HG02973 (cell line): ENCODE data around the gene DUSP15.

Experiments
- ATAC-seq: cut with Tn5 transposase; IDR thresholded peaks from one replicate; pipeline ENCODE4 v1.9.1; 2021; ENCODE audit warnings: moderate library complexity; ENCODE audit not compliant: unreplicated experiment

Gene DUSP15

DNA sequence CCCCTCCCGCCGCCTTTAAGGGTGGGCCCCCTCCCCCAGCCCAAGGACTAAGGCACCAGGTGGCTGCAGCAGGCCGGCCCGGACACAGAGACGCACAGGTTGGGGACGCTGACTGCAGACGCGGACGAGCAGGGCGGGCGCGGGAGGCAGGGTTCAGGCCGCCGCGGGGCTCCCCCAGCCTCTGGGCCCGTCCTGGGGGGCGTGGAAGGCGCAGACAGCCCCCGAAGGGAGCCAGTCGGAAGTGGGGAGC lies 9.3 kb downstream of the DUSP15 start:
- no peak for ATAC-seq

GRCh38 chr20:31860390-31861134 lies 9.8 kb downstream of the DUSP15 start:
- no peak for ATAC-seq

DNA sequence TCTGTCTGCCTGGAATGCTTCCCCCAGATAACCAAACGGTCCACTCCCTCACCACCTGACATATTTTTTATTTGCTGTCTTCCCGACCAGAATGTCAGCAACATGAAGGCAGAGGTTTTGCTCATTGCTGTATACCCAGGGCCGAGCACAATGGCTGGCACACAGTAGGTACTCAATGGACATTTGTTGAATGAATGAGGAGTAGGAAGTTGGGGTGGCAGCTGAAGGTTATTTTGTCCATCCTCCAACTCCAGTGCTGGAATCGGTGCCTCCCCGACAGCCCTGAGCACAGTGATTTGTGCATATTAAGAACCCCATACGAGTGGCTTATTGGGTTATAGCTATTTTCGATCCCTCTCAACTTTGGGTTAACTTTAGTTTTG lies 10.3 kb downstream of the DUSP15 start:
- no peak for ATAC-seq

DNA sequence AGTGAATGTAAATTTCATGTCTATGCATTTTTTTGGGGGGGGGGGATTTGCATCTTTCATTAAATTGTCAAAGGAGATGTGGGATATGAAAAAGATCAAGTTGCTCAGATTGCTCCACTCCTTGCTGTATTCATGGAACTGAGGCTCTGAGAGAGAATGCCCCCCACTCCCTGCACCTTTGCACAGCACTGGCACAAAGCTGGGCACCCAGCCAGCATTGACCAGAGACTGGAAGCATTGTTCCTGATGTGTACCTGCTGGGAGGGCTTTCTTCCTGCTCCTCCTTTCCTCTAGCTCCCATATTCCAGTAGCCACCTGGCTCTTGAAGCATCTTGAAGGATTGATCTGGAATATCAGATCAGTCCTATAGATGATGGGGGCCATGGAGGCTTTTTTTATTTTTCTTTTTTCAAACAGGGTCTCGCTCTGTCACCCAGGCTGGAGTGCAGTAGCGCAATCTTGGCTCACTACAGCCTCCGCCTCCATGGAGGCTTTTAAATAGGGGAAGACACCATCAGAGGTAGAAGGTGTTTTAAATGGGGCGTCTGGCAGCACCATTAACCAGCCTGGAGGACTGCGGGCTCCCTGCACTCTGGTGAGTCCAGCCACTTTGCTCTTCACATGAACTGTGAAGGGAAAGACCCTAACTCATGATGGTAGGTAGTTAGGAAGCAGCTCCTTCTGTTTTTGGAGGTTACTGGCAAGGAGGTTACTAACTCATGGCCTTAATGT lies 10.9 kb downstream of the DUSP15 start:
- no peak for ATAC-seq

GRCh38 chr20:31858760-31859083 lies 11.6 kb downstream of the DUSP15 start:
- ATAC-seq = no peak

GRCh38 chr20:31857861-31858759 lies 12.2 kb downstream of the DUSP15 start:
- peak; percentile 75 for ATAC-seq

DNA sequence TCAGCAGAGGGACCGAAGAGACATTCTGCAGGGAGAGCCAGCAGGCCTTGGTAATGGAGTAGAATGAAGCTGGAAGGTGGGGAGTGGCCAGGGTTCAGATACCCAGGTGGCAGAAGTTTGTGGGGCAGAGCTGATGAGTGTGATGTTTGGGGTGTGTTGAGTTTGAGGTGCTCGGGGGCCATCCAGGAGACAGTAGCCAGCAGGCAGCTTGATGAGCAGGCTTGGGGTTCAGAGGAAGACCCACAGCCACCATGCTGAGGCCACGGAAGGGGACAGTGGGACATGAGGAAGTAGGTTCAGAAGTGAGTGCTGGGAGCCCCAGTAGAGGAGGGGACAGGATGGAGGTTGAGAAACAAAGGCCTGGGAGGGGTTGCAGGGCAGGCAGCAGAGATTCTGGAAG lies 13.8 kb downstream of the DUSP15 start:
- ATAC-seq = no peak

GRCh38 chr20:31853481-31853880 lies 16.8 kb downstream of the DUSP15 start:
- ATAC-seq = no peak

GRCh38 chr20:31851240-31851955 lies 18.9 kb downstream of the DUSP15 start:
- no peak for ATAC-seq

DNA sequence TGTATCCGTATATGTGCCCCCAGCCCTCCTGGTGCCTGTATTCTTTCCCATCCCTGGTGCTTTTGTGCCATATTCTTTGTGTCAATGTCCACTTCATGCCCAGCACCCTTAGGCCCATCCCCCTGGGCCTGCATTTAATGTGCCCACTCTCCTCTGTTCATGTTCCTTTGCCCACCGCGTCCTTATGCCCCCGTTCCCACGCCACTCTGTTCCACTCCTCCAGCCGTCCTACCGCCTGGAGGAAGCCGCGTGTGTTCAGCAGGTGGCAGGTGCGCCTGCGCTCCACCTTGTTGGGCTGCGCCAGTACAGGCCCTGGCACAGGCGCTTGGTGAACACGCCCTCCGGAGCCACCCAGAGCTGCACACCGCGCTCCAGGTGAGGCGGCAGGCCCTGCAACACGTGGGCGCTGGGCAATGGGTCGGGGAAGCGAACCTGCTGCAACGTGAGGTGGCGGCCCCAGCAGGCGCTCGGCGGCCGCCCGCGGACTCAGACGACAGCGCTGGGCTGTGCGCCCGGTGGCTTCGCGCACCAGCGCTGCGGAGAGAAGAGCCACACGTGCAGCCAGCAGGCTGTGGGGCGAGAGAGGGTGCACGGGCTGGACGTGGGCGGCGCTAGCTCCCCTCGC lies 20.9 kb downstream of the DUSP15 start:
- ATAC-seq = no peak

- ATAC-seq = no peak
These were observed 22.0 kb downstream of the DUSP15 start for GRCh38 chr20:31848088-31848999.

DNA sequence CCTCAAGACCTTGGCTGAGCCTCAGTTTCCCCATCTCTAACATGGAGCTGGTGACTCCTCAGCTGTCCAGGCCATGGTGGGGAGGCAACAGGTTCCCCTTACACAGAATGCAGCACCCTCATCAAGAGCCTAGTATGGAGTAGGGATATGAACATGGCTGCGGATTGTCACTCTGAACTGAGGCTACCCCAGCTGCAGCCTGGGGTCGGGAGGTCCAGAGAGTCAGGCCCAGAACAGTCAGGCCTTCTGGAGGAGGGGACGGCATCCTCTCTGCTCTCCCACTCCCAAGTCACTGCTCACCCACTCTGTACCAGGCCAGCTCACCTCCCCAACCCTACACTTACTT lies 23.6 kb downstream of the DUSP15 start:
- ATAC-seq = no peak

DNA sequence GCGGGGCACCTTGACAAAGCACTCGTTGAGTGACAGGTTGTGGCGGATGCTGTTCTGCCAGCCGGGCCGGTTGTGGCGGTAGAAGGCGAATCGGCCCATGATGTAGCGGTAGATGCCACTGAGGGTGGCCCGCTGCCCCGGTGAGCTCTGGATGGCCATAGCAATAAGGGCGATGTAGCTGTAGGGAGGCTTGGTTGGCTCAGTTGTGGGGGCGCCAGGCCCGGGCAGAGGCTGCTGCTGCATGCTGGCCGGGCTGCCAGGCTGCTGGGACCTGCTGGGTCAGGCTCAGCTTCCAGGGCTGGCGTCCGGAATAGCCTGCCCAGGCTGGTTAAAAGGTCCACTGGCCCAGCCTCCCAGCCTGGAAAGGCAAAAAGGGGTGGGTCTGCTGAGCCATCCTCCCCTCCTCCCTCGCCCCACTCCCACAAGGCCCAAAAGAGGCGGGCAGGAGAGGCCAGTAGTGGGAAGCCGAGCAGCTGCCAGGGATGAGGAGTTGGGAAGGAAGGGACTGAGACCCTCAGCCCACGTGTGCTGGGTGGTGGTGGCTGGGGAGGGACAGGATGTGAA lies 24.9 kb downstream of the DUSP15 start, which contains the start of gene FOXS1:
Gene FOXS1 (minus strand): TSS at position 305 of the 564 bp plus-strand sequence. CDS start 62 bp downstream, at position 243.
- no peak for ATAC-seq

GRCh38 chr20:31844737-31845299 lies 25.5 kb downstream of the DUSP15 start:
- no peak for ATAC-seq

DNA sequence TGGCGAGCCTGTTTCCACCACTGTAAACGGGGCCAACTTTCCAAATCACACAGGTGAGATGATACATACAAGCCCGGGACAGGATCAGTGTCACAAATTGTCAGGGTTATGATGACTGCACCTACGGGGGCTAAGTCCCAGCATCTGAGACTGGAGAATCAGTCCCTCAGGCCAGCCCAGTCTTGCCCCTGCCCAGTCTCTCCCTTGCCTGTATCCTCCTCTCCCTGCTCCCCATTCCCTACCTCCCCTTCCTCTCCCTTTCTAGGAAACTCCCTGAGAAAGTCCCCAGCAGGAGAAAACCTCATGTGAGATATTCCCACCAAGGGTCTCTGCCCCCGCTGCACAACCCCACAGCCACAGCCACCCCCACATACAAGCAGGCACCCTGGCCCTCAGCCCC lies 26.4 kb downstream of the DUSP15 start:
- no peak for ATAC-seq

DNA sequence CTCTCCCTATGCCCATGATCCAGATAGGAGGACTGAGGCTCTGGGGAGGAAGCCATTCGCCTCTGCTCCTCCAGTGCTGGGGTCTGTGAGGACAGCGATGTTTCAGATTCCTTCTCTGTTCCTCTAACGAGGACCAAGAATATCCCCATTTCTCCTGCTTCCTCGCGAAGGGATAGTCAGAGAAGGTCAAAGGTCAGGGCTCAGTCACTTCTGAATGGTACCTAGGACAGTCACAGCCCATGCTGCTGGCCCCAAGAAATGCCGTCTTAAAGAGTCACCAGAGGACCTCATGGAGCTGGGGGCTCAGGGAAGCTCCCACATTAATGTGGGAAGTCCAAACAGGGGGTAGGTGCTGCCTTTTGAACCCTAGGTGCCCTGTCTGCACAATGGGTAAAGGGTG lies 27.0 kb downstream of the DUSP15 start:
- ATAC-seq = no peak

DNA sequence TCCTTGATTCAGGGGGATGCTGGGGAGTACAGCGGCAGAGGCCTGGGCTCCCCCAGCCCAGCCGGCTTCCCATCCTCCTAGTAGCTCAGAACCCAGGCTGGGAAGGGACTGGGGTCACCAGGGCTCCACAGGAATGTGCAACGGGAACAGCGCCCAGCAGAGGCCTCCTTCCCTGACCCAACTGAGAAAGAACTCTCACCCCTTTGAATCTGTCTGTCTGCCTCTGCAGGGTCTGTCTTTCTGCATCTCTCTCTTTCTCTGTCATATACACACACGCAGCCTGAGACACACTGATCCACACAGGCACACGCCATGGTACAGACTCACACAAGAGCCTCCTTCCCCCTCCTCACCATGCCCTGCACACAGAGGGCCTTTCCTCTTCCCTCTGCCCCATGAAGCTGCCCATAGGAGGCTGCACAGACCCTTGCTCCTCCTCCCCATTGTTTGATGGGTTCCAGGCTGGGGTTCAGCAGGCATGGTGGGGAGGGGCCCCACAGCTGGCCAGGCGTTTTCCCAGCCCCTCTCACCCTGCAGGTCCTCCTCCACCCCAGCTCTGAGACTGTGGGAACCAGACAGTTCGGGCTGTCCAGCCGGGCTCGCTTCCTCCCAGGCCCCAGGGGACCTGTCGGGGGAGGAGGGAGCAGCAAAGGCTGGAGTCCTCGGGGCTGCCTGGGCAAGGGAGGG lies 27.7 kb downstream of the DUSP15 start:
- no peak for ATAC-seq

GRCh38 chr20:31841928-31842327 lies 28.4 kb downstream of the DUSP15 start:
- ATAC-seq = no peak
